K562 (cell line): ENCODE measurements around the gene DNAH3. TPM values are rescaled to one million over a fixed set of nuclear protein-coding genes. Genes with fewer than 3 reads are reported as not detected.

Experiments
- ATAC-seq: fragments of 200-7000 bp; cut with Tn5 transposase; 3 replicates; pipeline ENCODE4 v1.9.1; 2020; ENCODE audit warnings: moderate library complexity
- BruUV-seq: library from RNA; stranded (reverse); fragments of 400-500 nt; replicated peaks from 2 replicates; lab custom pipeline; 2021; lab: Mats Ljungman, UMichigan
- CTCF ChIA-PET: fragments of 300-600 bp; formaldehyde crosslinking; extraction: SDS; loops from one replicate; lab custom pipeline; 2021; ENCODE audit warnings: low intra/inter-chr PET ratio; lab: Yijun Ruan, JAX
- POLR2A ChIA-PET: fragments of 300-600, 350-650 bp; sonication (Branson Sonifier 250); formaldehyde crosslinking; extraction: SDS; loops from one replicate; lab custom pipeline; 2021; ENCODE audit warnings: antibody characterized with exemption, inconsistent platforms; lab: Yijun Ruan, JAX
- DNase-seq, 4 experiments: peaks; one replicate each; pipeline versions ENCODE4 v3.0.0 to v3.0.0-alpha.2; 2011 to 2018; ENCODE audit warnings: low spot score in 3 of 4, mixed read lengths in 3 of 4; ENCODE audit errors: extremely low read depth in 1 of 4
- FAIRE-seq: peaks from 2 replicates; lab custom pipeline; 2011; peaks lifted over from hg19 to GRCh38; lab: Jason Lieb, UNC
- H2AFZ ChIP-seq: 2 replicates; pipeline ENCODE4 v1.6.0; 2011; ENCODE audit warnings: low read depth, low read length, control low read depth, inconsistent platforms
- H3K27ac ChIP-seq: fragments of 200-600 bp; 3 replicates; pipeline ENCODE4 v1.8.0; 2011; ENCODE audit warnings: low read depth, mild to moderate bottlenecking, control low read depth, inconsistent platforms, low read length, moderate library complexity, mixed read lengths; ENCODE audit errors: extremely low read depth
- H3K27me3 ChIP-seq, 2 experiments: fragments of 300-600 bp in 1 of 2; 2 replicates in 1 of 2; 3 replicates in 1 of 2; pipeline versions ENCODE4 v1.6.0 to v1.8.0; 2011; ENCODE audit warnings: inconsistent platforms in 2 of 2, low read length in 2 of 2, mild to moderate bottlenecking in 1 of 2, mixed read lengths in 1 of 2, moderate library complexity in 1 of 2; ENCODE audit not compliant: control insufficient read depth in 2 of 2, insufficient read depth in 2 of 2
- H3K36me3 ChIP-seq: fragments of 300-600 bp; 3 replicates; pipeline ENCODE4 v1.8.0; 2011; ENCODE audit warnings: mild to moderate bottlenecking, low read length, inconsistent platforms; ENCODE audit not compliant: control insufficient read depth, insufficient read depth
- H3K4me1 ChIP-seq, 2 experiments: fragments of 200-600 bp in 1 of 2; replicated peaks in 1 of 2; 2 replicates in 1 of 2; 3 replicates in 1 of 2; pipeline versions ENCODE4 v1.5.1 to v1.8.0; 2011; ENCODE audit warnings: inconsistent platforms in 2 of 2, low read length in 2 of 2, mild to moderate bottlenecking in 1 of 2, mixed read lengths in 1 of 2, moderate library complexity in 1 of 2; ENCODE audit not compliant: control insufficient read depth in 2 of 2, insufficient read depth in 2 of 2
- H3K4me2 ChIP-seq: 2 replicates; pipeline ENCODE4 v1.6.1; 2011; ENCODE audit warnings: low read length, control low read depth, inconsistent platforms, mixed read lengths; ENCODE audit not compliant: insufficient read depth
- H3K4me3 ChIP-seq: fragments of 200-600 bp; sonication (generic), shearing (Covaris generic); 2 replicates; pipeline ENCODE4 v1.5.1; 2016; ENCODE audit warnings: control low read depth, inconsistent platforms
- H3K79me2 ChIP-seq: fragments of 200-600 bp; 3 replicates; pipeline ENCODE4 v1.8.0; 2011; ENCODE audit warnings: low read length, inconsistent platforms; ENCODE audit not compliant: control insufficient read depth, insufficient read depth
- H3K9ac ChIP-seq, 2 experiments: 2 replicates each; pipeline versions ENCODE4 v1.6.0 to v1.6.1; 2011; ENCODE audit warnings: low read depth in 2 of 2, low read length in 2 of 2, control low read depth in 1 of 2, inconsistent platforms in 1 of 2, mild to moderate bottlenecking in 1 of 2, mixed read lengths in 1 of 2; ENCODE audit not compliant: insufficient read depth in 1 of 2
- H3K9me1 ChIP-seq: one replicate; pipeline ENCODE4 v1.6.0; 2011; ENCODE audit warnings: inconsistent platforms, mild to moderate bottlenecking, low read length, moderate library complexity; ENCODE audit not compliant: control insufficient read depth, insufficient read depth
- H3K9me3 ChIP-seq: replicated peaks from 2 replicates; pipeline ENCODE4 v1.5.1; 2011; ENCODE audit warnings: low read depth, low read length, inconsistent platforms; ENCODE audit not compliant: control insufficient read depth, insufficient read depth
- H4K20me1 ChIP-seq: replicated peaks from 2 replicates; pipeline ENCODE4 v1.6.1; 2011; ENCODE audit warnings: low read length, inconsistent platforms, mixed read lengths; ENCODE audit not compliant: control insufficient read depth, insufficient read depth
- CC2D1A ChIP-seq: fragments of 450-650 bp; IDR thresholded peaks from 2 replicates; pipeline ENCODE4 v1.6.1; 2017; ENCODE audit warnings: mild to moderate bottlenecking
- CGGBP1 ChIP-seq: fragments of 250-450 bp; sonication (Bioruptor Pico); IDR thresholded peaks from 2 replicates; pipeline ENCODE4 v1.9.0; 2021; ENCODE audit warnings: mild to moderate bottlenecking
- E2F8 ChIP-seq: fragments of 450-650 bp; IDR thresholded peaks from 2 replicates; pipeline ENCODE4 v1.7.1; 2018; ENCODE audit warnings: mild to moderate bottlenecking, low read depth; ENCODE audit not compliant: partially characterized antibody
- ETV5 ChIP-seq: sonication (generic); formaldehyde crosslinking; IDR thresholded peaks from 2 replicates; pipeline ENCODE4 v1.4.0; 2020; ENCODE audit warnings: low read depth, mild to moderate bottlenecking, missing genetic modification reagents
- ILK ChIP-seq: fragments of 450-650 bp; IDR thresholded peaks from 2 replicates; pipeline ENCODE4 v1.6.1; 2016; ENCODE audit warnings: missing genetic modification characterization, low read depth, mild to moderate bottlenecking, missing compliant biosample characterization, moderate library complexity, borderline replicate concordance
- JUN ChIP-seq, 2 experiments: sonication (generic) in 1 of 2; formaldehyde crosslinking in 1 of 2; IDR thresholded peaks; 2 replicates each; pipeline versions ENCODE4 v1.6.1 to v1.8.0; 2012 to 2022; ENCODE audit warnings: borderline replicate concordance in 2 of 2, mild to moderate bottlenecking in 2 of 2, improper control_type of control experiment in 1 of 2, low read depth in 1 of 2, low read length in 1 of 2, missing genetic modification reagents in 1 of 2
- KLF1 ChIP-seq: fragments of 450-650 bp; IDR thresholded peaks from 2 replicates; pipeline ENCODE4 v1.6.1; 2016; ENCODE audit warnings: missing genetic modification characterization, missing compliant biosample characterization
- SIN3B ChIP-seq: fragments of 450-650 bp; IDR thresholded peaks from 2 replicates; pipeline ENCODE4 v1.6.1; 2017; ENCODE audit warnings: low read depth, mild to moderate bottlenecking, moderate library complexity
- TAF1 ChIP-seq: IDR thresholded peaks from 2 replicates; pipeline ENCODE4 v1.6.1; 2011; ENCODE audit warnings: mild to moderate bottlenecking, low read length, moderate library complexity; ENCODE audit not compliant: insufficient read depth, control insufficient read depth, severe bottlenecking; ENCODE audit errors: extremely low read depth
- UBTF ChIP-seq, 2 experiments: IDR thresholded peaks; 2 replicates each; pipeline ENCODE4 v1.6.1; 2012; ENCODE audit warnings: improper control_type of control experiment in 2 of 2, low read depth in 2 of 2, low read length in 2 of 2, borderline replicate concordance in 1 of 2
- ZNF41 ChIP-seq: fragments of 250-450 bp; sonication (Bioruptor Pico); conservative IDR thresholded peaks from 2 replicates; pipeline ENCODE4 v1.4.0; 2020; ENCODE audit warnings: mild to moderate bottlenecking
- WGBS: fragments of 100-300 bp; shearing (Covaris generic); methylation state at CpG from one replicate; pipeline ENCODE4 v1.1.6; 2016; ENCODE audit warnings: low coverage, mixed read lengths; ENCODE audit not compliant: insufficient coverage; ENCODE audit errors: missing lambda C conversion rate; 5-methylcytosine and 5-hydroxymethylcytosine counted together
- in situ Hi-C: fragments of 300-500 bp; cut with MboI; formaldehyde crosslinking; loops from 4 replicates; pipeline ENCODE4 v1.15.0; 2018; ENCODE audit warnings: inconsistent platforms, mixed read lengths
- intact Hi-C: fragments of 100-400 bp; cut with micrococcal nuclease; formaldehyde crosslinking; loops from 2 replicates; pipeline ENCODE4 v1.14.2; 2022
- polyA plus RNA-seq, 8 experiments: library from polyadenylated mRNA; depleted of rRNA in 4 of 8; stranded (reverse) in 5 of 8; unstranded in 3 of 8; fragments of >200 nt; fragmentation: Nextera tagmentation in 2 of 8; fragmentation: Illumina TruSeq in 1 of 8; extraction: Ambion mirVana in 2 of 8; extraction: Trizol in 1 of 8; gene quantifications; 2 replicates each; pipeline versions ENCODE4 v1.2.1 to v1.2.3, GENCODE V29; 2011 to 2014; ENCODE audit warnings: inconsistent platforms in 1 of 8, missing spikeins in 1 of 8
- total RNA-seq, 7 experiments: library from RNA; depleted of rRNA in 6 of 7; stranded (reverse); fragments of >200 nt in 6 of 7; fragmentation: Illumina TruSeq in 2 of 7; extraction: Trizol in 2 of 7; gene quantifications; 2 replicates each; pipeline versions ENCODE4 v1.2.1 to v1.2.3, GENCODE V29; 2011 to 2021; ENCODE audit warnings: low replicate concordance in 1 of 7
- TF ChIP-seq, protein P1 (sequence below), 2 experiments: fragments of 450-650 bp in 1 of 2; IDR thresholded peaks; 2 replicates each; pipeline ENCODE4 v1.6.1; 2011 to 2017; ENCODE audit warnings: low read depth in 2 of 2, antibody characterized with exemption in 1 of 2, borderline replicate concordance in 1 of 2, low read length in 1 of 2, mild to moderate bottlenecking in 1 of 2, mixed read lengths in 1 of 2; ENCODE audit not compliant: control insufficient read depth in 1 of 2

The DNAH3 gene
- total and polyA plus RNA-seq, 9 of the 15 experiments (the other 6 are each of a cell fraction or from before 2014, with no cell fraction given) = 0.32 to 0.84 (median 0.44) TPM

DNA sequence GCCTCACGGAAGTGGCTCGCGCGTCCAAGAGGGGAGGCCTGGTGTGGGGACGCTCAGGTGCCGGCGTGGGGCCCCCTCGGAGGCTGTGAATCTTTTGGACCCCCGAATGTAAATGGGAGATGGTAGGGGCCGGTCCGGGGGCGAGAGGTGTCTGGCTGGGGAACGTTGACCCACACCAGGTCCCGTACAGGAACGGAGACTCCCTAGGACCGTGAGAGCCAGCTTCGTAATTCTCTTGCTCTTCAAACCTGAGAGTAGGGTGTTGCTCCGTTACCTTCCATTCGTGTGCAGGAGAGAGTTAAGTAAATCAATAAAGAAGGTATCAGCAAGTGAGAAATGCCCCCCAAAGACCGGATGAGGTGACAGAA is 249.6 kb downstream of the DNAH3 start:
- POLR2A ChIA-PET = interaction anchor here (0.7 to 2.5 kb wide), 9 partner anchors 10 to 67 kb away, joined by 3 to 19 read pairs (median 5); no protein-coding TSS in a partner anchor
- peak overlapping the region; percentile 92 for H2AFZ ChIP-seq
- peaks cover 11% of the 10 kb centered on the region; the same call in 1 of the 3 replicates for H3K36me3 ChIP-seq
- CTCF ChIA-PET = no interaction called here
- no peaks in the 10 kb centered on the region for H4K20me1 ChIP-seq
- peak; percentile 21 for ATAC-seq
- peak overlapping the region; percentile 92 for H3K27ac ChIP-seq
- DNase-seq = no peak
- H3K9me1 ChIP-seq = no peaks in the 10 kb centered on the region
- H3K4me3 ChIP-seq = peak overlapping the region; percentile 85
- H3K27me3 ChIP-seq = no peaks in the 10 kb centered on the region
- no peaks in the 10 kb centered on the region for H3K9me3 ChIP-seq
- peak overlapping the region; percentile 91 for H3K4me2 ChIP-seq
- 1% methylated on average over 15 of the region's 20 CpGs for WGBS
- intact Hi-C loops (loop anchor here (5.0 kb wide), 2 partner anchors 46 to 49 kb away; no protein-coding TSS in a partner anchor), in situ Hi-C loops (no loop called here)
- H3K4me1 ChIP-seq = peaks cover 32 to 50% of the 10 kb centered on the region in 2 experiments
- H3K9ac ChIP-seq = peak overlapping the region; percentile 92 to 94
- BruUV-seq = TSS peak; percentile 64
- H3K79me2 ChIP-seq = peaks cover 41% of the 10 kb centered on the region
- no peak for FAIRE-seq
- TF ChIP-seq JUN (IDR thresholded peaks at IDR 0.05; ENCODE audit: borderline replicate concordance, low read depth, low read length) (no peak), JUN (CRISPR knock-in tag; IDR thresholded peaks at IDR 0.05; ENCODE audit: borderline replicate concordance) (no peak), ETV5 (CRISPR knock-in tag) (no peak; the same call in 1 of the 2 replicates), SIN3B (no peak), E2F8 (peak; percentile 13), ZNF41 (CRISPR knock-in tag) (no peak), CC2D1A (no peak), ILK (tag) (no peak), TAF1 (peak; percentile 47), KLF1 (no peak), UBTF (IDR thresholded peaks at IDR 0.05; ENCODE audit: borderline replicate concordance in 1 of 2, low read depth in 2 of 2, low read length in 2 of 2) (0 out of 4 replicates have a peak, but pooled peaks of 1 of the 2 experiments have one; percentile 43), CGGBP1 (CRISPR knock-in tag) (no peak)
- TF ChIP-seq, protein P1, sequence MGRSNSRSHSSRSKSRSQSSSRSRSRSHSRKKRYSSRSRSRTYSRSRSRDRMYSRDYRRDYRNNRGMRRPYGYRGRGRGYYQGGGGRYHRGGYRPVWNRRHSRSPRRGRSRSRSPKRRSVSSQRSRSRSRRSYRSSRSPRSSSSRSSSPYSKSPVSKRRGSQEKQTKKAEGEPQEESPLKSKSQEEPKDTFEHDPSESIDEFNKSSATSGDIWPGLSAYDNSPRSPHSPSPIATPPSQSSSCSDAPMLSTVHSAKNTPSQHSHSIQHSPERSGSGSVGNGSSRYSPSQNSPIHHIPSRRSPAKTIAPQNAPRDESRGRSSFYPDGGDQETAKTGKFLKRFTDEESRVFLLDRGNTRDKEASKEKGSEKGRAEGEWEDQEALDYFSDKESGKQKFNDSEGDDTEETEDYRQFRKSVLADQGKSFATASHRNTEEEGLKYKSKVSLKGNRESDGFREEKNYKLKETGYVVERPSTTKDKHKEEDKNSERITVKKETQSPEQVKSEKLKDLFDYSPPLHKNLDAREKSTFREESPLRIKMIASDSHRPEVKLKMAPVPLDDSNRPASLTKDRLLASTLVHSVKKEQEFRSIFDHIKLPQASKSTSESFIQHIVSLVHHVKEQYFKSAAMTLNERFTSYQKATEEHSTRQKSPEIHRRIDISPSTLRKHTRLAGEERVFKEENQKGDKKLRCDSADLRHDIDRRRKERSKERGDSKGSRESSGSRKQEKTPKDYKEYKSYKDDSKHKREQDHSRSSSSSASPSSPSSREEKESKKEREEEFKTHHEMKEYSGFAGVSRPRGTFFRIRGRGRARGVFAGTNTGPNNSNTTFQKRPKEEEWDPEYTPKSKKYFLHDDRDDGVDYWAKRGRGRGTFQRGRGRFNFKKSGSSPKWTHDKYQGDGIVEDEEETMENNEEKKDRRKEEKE (IDR thresholded peaks at IDR 0.05; ENCODE audit: borderline replicate concordance in 1 of 2, control insufficient read depth in 1 of 2, low read depth in 2 of 2, low read length in 1 of 2) = no peak
